Nephron progenitor cell (in vitro differentiated cells): ENCODE data around the gene STK17A.

Experiments
- DNase-seq: peaks from one replicate; pipeline ENCODE4 v3.0.0; 2021
- H3K27ac Mint-ChIP-seq: 2 replicates; pipeline ENCODE4 v1.8.0; 2021; ENCODE audit warnings: mild to moderate bottlenecking, moderate library complexity, mixed read lengths
- H3K27me3 Mint-ChIP-seq: 2 replicates; pipeline ENCODE4 v1.8.0; 2021; ENCODE audit warnings: mild to moderate bottlenecking, low read depth, mixed read lengths; ENCODE audit not compliant: poor library complexity
- H3K36me3 Mint-ChIP-seq: 2 replicates; pipeline ENCODE4 v1.8.0; 2021; ENCODE audit warnings: low read depth, mixed read lengths
- H3K4me1 Mint-ChIP-seq: 2 replicates; pipeline ENCODE4 v1.8.0; 2021; ENCODE audit warnings: mixed read lengths
- H3K4me3 Mint-ChIP-seq: 2 replicates; pipeline ENCODE4 v1.8.0; 2021; ENCODE audit warnings: mild to moderate bottlenecking, moderate library complexity, mixed read lengths
- H3K9me3 Mint-ChIP-seq: 2 replicates; pipeline ENCODE4 v1.8.0; 2021; ENCODE audit warnings: mild to moderate bottlenecking, moderate library complexity, mixed read lengths
- TF ChIP-seq, protein P1 (sequence below): fragments of 200-600 bp; sonication (generic); IDR thresholded peaks from 2 replicates; pipeline ENCODE4 v1.5.0; 2021; ENCODE audit warnings: antibody characterized with exemption

Gene STK17A

DNA sequence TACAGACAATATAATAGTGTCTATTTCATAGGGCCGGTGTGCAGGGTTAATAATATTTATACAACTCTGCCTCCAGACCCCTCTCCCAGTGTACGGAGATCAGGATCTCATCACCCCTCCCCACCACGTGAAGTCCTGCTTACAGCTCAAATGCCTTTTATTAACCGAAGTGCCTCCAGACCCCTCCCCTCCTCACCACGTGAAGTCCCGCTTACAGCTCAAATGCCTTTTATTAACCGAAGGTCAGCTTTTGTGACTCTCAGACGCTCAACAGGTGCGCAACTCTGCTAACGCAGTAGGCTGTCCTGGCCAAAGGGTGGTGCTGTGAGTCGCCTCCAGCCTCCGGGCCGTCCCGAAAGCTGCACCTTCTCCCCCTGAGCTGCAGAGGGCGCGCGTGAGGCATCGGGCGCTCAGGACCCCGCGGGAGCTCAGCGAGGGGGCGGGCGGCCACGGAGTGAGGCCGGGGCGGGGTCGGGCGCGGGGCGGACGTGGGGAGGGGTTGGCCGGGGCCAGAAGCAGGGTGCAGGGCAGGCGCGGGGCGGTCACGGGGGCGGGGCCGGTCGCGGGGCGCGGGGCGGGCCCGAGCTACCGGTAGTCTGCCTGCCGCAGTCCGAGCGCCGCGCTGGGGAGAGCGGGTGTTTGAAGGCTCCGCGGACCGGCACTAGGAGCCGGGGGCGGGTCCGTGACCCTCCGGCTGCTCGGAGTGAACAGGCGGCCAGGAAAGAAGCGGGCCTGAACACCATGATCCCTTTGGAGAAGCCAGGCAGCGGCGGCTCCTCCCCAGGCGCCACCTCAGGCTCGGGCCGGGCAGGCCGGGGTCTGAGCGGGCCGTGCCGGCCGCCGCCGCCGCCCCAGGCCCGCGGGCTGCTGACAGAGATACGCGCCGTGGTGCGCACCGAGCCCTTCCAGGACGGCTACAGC is at the start of gene STK17A:
Gene STK17A, plus strand, starts transcription at position 606 of the 921 bp plus-strand sequence. Its CDS starts 136 bp downstream, at position 742.
- Mint-ChIP-seq H3K36me3 (no peaks in the 10 kb centered on the region), H3K27me3 (peaks cover 36% of the 10 kb centered on the region), H3K4me3 (peak within 1 kb of the TSS; percentile 98), H3K9me3 (peaks cover 8% of the 10 kb centered on the region), H3K27ac (peak within 1 kb of the TSS; percentile 91), H3K4me1 (peaks cover 18% of the 10 kb centered on the region)
- TF ChIP-seq, protein P1, sequence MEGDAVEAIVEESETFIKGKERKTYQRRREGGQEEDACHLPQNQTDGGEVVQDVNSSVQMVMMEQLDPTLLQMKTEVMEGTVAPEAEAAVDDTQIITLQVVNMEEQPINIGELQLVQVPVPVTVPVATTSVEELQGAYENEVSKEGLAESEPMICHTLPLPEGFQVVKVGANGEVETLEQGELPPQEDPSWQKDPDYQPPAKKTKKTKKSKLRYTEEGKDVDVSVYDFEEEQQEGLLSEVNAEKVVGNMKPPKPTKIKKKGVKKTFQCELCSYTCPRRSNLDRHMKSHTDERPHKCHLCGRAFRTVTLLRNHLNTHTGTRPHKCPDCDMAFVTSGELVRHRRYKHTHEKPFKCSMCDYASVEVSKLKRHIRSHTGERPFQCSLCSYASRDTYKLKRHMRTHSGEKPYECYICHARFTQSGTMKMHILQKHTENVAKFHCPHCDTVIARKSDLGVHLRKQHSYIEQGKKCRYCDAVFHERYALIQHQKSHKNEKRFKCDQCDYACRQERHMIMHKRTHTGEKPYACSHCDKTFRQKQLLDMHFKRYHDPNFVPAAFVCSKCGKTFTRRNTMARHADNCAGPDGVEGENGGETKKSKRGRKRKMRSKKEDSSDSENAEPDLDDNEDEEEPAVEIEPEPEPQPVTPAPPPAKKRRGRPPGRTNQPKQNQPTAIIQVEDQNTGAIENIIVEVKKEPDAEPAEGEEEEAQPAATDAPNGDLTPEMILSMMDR, result peak; percentile 86
- DNase-seq, result peak; percentile 92

DNA sequence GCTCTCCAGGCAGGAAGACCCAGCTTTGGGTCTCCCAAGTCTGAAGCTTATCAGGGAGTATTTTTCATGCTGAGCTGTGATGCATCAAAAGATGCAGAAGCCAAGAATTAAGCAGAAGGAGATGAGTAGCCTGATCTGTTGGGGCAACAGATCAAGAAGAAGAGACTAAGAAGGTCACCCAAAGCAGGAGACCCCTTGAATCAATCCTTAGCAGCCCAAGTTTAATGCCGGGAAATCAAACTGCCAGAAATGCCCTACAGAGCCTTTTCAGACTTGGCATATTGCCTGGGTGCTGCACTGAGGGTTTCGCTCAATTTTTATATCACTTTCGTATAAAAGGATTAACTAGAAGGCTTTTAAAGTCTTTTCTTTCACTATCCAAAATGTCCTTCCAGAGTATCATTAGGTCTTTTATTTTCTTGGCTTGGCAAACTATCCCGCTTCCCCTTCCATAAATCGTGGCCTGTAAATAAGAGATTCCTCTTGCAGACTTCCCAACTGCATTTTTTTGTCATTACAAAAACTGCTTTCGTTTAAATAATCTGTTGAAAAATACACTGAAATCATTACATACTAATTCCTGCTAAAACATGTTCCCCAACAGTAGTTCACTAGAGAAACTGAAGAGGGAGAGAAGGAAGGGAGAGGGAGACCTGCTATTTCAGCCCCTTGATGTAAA is 49.0 kb upstream of the STK17A start:
- Mint-ChIP-seq H3K36me3 (no peaks in the 10 kb centered on the region), H3K9me3 (no peaks in the 10 kb centered on the region), H3K27me3 (peaks cover 3% of the 10 kb centered on the region), H3K4me1 (peaks cover 23% of the 10 kb centered on the region), H3K27ac (no peak overlapping the region), H3K4me3 (no peak overlapping the region)
- DNase-seq, result no peak
- TF ChIP-seq, protein P1, result no peak

DNA sequence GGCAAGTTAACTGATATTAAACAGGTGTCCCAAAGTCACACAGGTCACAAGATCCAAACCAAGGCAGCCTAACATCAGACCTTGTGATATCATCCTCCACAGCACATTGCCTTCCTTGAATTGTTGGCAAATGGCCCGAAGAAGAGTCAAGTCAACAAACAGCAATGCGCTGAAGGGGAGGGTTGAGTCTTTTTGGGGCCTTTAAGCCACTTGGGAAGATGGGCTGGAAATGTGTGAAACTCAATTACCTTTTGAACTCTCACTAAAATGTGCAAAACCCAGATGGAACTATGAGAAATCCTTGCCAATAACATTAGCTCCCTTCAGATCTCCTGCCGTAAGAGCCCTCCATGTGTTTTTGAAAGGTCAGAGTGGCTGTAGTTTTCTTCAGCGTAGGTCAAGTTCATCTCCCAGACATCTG is 47.9 kb upstream of the STK17A start:
- H3K27ac Mint-ChIP-seq, result no peak overlapping the region
- H3K4me1 Mint-ChIP-seq, result peaks cover 23% of the 10 kb centered on the region
- H3K9me3 Mint-ChIP-seq, result no peaks in the 10 kb centered on the region
- H3K36me3 Mint-ChIP-seq, result no peaks in the 10 kb centered on the region
- TF ChIP-seq, protein P1, result no peak
- no peak for DNase-seq
- H3K27me3 Mint-ChIP-seq, result no peaks in the 10 kb centered on the region
- H3K4me3 Mint-ChIP-seq, result no peak overlapping the region

DNA sequence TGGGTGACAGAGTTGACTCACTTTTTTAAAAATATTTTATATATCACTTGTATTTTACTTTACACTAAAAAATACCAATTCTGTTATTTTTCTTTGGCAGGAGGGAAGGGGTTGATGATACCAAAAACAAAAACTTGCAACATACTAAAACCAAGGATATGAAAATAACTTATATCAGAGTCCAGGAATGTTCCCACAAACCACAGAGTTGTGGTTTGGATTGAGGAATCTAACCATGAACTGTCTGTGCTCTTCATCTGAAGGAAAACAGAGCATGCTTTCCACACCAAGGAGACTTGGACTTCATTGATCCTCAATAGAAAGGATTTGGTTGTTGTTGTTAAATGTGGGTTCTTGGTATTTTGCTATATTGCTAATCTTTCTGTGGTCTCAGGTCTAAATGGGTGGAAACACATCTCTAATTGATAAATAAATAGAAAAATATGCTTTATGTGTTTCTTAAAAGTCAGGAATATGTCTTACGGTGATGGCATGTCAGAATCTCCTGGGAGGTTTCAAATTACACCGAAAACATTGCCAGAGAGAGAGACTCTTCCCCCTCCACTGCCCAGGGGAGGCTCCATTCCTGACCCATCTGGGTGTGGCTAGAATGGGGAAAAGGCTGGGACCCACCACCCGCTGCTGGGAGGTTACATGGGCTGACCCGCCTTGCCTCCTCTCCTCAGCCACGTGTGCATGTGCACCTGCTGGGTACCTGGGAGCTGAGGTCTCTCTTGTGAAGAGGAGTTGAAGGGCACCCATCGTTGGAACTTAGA is 46.9 kb upstream of the STK17A start:
- Mint-ChIP-seq H3K4me1 (peaks cover 23% of the 10 kb centered on the region), H3K4me3 (no peak overlapping the region), H3K36me3 (no peaks in the 10 kb centered on the region), H3K27ac (no peak overlapping the region), H3K27me3 (no peaks in the 10 kb centered on the region), H3K9me3 (no peaks in the 10 kb centered on the region)
- TF ChIP-seq, protein P1, result no peak
- DNase-seq, result no peak

DNA sequence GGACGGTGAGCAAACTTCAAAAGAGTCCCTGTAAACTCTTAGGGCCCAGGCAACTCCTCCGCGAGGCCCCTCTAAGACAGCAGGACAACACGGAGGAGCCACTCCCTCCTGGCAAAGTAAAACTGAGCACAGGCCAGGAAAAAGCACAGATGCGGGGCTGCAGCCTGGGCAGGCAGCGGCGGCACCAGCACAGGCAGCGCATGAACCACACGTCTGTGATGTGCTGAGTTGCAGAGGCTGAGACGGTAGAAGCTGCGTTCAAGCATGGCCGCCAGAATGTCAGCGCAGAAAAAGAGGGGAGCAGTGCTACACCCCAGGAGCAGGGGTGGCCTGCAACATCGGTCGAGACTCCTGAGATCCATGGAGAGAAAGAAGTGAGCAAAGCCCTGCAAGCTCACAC is 46.1 kb upstream of the STK17A start:
- no peaks in the 10 kb centered on the region for H3K9me3 Mint-ChIP-seq
- no peak overlapping the region for H3K4me3 Mint-ChIP-seq
- peaks cover 23% of the 10 kb centered on the region for H3K4me1 Mint-ChIP-seq
- H3K27ac Mint-ChIP-seq, result no peak overlapping the region
- DNase-seq, result no peak
- no peaks in the 10 kb centered on the region for H3K36me3 Mint-ChIP-seq
- no peaks in the 10 kb centered on the region for H3K27me3 Mint-ChIP-seq
- TF ChIP-seq, protein P1, result no peak
